GM19397 (cell line): Measurements from ENCODE around the gene ACYP2.
"Not testable (repeated sequence)": the region's sequence is repeated elsewhere in the genome, so short reads cannot be mapped to it uniquely, and the experiment has no call there.

Experiments
- ATAC-seq: cut with Tn5 transposase; IDR thresholded peaks from one replicate; pipeline ENCODE4 v1.9.1; 2021; ENCODE audit warnings: mild to moderate bottlenecking, moderate library complexity; ENCODE audit not compliant: unreplicated experiment

The ACYP2 gene

GRCh38 chr2:54097124-54097523 is 18.3 kb upstream of the ACYP2 start:
- no peak for ATAC-seq

DNA sequence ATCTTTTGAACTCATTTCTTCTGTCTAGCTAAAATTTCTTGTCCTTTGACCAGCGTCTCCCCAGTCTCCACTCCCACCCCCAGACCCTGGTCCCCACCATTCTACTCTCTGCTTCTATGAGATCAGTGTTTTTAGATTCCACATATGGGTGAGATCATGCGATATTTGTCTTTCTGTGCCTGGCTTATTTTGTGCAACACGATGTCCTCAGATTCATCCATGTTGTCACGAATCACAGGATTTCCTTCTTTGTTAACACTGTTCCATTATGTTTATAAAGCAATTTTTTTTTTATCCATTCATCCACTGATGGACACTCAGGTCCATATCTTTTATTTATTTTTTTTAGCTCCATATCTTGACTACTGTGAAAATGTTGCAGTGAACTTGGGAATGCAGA is 16.0 kb upstream of the ACYP2 start:
- ATAC-seq, result no peak

GRCh38 chr2:54099829-54100585 is 15.4 kb upstream of the ACYP2 start:
- peak; percentile 77 for ATAC-seq

GRCh38 chr2:54100772-54101171 is 14.6 kb upstream of the ACYP2 start:
- ATAC-seq, result no peak

GRCh38 chr2:54103454-54104314 is 11.7 kb upstream of the ACYP2 start:
- peak; percentile 60 for ATAC-seq

DNA sequence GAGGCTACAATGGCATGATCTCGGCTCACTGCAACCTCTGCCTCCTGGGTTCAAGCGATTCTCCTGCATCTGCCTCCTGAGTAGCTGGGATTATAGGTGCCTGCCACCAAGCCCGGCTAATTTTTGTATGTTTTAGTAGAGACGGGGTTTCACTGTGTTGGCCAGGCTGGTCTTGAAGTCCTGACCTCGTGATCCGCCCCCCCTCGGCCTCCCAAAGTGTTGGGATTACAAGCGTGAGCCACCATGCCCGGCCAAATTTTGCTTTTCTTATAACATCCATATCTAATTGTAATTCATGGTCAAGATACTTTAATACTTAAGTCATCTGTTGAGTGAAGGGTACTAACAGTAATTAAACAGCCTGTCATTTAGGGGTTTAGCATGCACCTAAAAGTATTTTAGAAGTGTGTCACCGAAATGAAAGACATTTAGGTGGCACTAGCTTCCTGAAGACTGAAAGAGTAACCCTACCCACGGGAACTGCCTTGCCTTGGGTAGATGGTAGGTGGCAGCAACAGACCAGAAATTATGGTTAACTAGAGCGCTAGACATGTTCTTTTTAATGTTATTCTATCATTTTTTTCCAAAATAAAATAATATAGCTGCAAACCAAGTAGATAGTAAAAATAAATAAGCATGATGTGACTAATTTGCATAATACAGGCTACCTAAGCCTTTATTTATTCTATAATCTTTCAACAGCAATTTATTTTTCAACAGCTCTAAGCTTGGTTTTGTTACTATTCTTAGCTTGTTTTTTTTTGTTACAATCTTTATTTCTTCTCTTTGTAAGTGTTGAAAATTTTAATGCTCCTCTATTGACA is 8.6 kb upstream of the ACYP2 start:
- ATAC-seq, result no peak

GRCh38 chr2:54107455-54107764 is 8.0 kb upstream of the ACYP2 start:
- no peak for ATAC-seq

DNA sequence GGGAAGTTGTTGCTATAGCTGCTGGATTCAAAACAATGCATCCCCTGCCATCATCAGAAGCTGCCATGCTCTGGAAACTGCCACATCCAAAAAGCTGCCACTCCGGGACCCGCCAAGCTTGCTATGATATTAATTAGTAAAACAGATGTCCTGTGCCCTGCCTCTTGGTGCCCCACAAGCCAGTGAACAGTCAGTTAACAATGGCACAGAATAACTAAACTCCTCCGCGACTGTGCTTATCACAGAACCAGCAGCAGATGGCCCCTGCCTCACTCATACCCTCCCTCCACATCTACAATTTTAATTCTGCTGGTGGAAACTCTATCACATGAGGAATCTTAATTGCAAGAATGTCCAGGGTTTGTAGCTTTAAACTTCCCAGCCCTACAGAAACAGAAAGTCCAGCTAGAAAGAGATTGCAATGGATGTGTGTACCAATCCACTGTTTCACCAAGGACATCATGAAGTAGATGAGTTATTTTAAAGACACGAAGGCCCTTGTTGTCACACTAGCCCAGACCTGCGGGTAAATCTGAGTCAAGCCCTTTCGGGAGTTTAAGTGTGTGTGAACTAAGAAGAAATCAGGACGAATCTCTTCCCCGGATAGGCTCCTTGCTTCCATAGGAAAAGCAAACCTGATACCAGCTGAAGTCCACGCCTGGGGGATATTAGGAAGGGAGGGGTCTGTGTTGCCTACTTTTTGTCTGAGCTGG is 7.4 kb upstream of the ACYP2 start:
- no peak for ATAC-seq

DNA sequence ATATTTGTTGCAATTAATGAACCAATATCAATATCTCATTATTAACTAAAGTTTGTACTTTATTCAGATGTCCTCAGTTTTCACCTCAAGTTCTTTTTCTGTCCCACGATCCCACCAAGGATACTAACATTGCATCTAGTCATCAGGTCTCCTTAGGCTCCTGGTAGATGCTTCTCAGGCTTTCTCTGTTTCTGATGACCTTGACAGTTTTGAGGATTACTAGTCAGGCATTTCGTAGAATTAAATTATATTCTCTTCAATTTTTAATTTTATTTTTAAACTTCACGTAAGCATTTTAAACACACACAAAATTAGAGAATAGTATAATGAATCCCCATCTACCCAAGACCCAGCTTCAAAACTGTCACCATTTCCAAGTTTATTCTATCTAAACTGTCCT is 5.6 kb upstream of the ACYP2 start:
- no peak for ATAC-seq

DNA sequence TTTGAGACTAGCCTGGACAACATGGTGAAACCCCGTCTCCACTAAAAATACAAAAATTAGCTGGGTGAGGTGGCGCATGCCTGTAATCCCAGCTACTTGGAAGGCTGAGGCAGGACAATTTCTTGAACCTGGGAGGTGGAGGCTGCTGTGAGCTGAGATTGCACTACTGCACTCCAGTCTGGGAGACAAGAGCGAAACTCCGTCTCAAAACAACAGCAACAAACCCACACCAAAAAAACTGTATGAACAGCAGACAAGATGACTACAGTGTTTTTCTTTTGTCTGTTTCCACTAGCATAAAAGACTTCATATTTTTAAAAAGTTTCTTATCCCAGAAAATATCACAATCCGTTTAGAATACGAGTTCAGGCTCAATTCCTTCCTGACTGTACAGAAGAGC is 936 bp upstream of the ACYP2 start:
- not testable (repeated sequence) for ATAC-seq

DNA sequence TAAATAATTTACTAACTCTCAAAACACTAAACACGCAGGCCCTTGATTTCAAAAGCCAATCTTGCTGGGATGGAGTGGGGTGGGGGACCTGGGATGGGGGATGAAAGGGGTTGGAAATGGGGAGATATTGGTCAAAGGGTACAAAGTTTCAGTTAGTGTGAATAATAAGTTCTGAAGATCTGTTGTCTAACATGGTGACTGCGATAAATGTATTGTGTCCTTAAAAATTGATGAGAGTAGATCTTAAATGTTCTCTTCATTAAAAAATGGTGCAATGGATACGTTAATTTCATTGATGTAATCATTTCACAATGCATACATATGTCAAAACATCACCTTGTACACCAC is 505 bp upstream of the ACYP2 start:
- ATAC-seq, result no peak

GRCh38 chr2:54116598-54116997 is 1.2 kb downstream of the ACYP2 start:
- ATAC-seq, result not testable (repeated sequence)

GRCh38 chr2:54120950-54121349 is 5.5 kb downstream of the ACYP2 start:
- ATAC-seq, result no peak

GRCh38 chr2:54122171-54122935 is 6.9 kb downstream of the ACYP2 start:
- no peak for ATAC-seq

DNA sequence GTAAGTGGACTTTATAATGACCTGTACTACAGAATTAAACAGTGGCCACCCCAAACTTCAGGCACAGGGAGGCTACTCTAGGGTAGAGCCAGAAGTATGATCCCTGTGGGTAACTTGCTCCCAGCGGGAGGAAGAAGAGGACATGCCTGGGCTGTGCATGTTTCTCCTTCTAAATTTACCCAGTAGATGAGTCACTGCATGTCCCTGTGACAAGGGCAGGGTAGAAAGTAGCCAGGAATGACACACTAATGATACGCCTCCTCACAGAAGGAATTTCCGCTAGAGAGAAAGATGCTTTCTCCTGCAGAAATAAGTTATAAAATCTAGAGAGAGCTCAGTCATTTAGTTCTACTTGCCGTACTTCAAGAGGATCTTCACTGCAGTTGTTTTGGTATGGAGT is 7.5 kb downstream of the ACYP2 start:
- ATAC-seq, result no peak

- not testable (repeated sequence) for ATAC-seq
Observed at GRCh38 chr2:54127174-54127573, 11.8 kb downstream of the ACYP2 start.

- ATAC-seq, result no peak
Observed at GRCh38 chr2:54133056-54133455, 17.6 kb downstream of the ACYP2 start.

GRCh38 chr2:54139210-54139609 is 23.8 kb downstream of the ACYP2 start:
- ATAC-seq, result no peak

GRCh38 chr2:54143780-54144179 is 28.4 kb downstream of the ACYP2 start:
- no peak for ATAC-seq

DNA sequence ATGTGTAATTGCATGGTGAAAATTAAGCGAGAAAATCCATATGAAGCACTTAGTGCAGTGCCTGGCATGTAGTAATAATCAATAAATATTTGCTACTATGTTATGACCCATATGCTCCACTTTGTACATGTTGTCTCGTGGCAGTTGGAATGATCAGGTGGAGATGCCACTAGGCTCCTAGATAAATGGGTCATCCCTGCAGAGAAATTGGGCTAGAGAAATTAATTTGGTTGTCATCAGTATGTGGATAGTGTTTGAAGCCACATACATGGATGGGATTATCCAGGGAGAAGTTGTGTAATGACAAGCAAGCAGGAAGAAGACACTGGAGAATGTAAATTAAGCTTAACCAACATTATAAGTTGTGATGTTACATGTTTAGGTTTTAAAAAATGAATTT is 33.0 kb downstream of the ACYP2 start:
- ATAC-seq, result no peak
